ENCODE measurements around the gene DSCAML1.
A peak's percentile ranks its signal among the peaks of the same experiment; 100 is the strongest.

DSCAML1 gene

DNA sequence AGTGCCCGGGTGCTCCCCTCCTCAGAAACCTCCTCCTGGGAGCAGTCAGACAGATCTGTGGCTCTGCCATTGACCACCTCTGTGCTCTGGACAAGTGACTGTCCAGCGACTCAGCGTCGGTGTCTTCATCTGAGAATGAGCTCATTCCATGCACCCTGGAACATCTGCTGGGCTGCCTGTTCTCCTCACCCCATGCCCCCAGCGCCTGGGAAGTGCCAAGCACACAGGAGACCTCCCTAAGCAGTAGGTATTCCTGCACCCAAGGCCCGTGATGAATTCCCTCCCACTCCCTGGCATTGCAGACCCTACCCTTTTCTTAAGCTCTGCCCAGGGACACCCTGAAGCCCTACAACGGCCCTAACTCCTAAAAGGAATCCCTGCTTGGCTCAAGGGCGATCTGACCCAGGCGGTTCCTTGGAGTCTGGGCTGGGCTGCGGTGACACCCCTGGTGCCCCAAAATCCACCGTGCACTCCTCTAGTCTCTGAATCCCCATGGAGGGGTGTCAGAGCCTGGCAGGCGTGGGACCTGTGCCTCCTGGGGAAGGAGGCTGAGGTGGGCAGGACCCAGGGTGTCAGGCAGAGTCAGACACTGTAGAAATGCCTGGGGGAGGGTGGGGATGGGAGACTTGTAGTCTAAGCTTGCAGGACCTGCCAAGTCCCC, 377.4 kb downstream of the DSCAML1 start:
- H3K4me3 Mint-ChIP-seq = no peak overlapping the region
- TF ChIP-seq, protein P1, sequence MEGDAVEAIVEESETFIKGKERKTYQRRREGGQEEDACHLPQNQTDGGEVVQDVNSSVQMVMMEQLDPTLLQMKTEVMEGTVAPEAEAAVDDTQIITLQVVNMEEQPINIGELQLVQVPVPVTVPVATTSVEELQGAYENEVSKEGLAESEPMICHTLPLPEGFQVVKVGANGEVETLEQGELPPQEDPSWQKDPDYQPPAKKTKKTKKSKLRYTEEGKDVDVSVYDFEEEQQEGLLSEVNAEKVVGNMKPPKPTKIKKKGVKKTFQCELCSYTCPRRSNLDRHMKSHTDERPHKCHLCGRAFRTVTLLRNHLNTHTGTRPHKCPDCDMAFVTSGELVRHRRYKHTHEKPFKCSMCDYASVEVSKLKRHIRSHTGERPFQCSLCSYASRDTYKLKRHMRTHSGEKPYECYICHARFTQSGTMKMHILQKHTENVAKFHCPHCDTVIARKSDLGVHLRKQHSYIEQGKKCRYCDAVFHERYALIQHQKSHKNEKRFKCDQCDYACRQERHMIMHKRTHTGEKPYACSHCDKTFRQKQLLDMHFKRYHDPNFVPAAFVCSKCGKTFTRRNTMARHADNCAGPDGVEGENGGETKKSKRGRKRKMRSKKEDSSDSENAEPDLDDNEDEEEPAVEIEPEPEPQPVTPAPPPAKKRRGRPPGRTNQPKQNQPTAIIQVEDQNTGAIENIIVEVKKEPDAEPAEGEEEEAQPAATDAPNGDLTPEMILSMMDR (IDR thresholded peaks at IDR 0.05) = no peak
- no peak overlapping the region for H3K27ac Mint-ChIP-seq
- H3K27me3 Mint-ChIP-seq (ENCODE audit: low read depth, poor library complexity) = peaks cover 42% of the 10 kb centered on the region
- H3K4me1 Mint-ChIP-seq = peaks cover 16% of the 10 kb centered on the region
- no peaks in the 10 kb centered on the region for H3K36me3 Mint-ChIP-seq (ENCODE audit: low read depth)
- DNase-seq = no peak
- H3K9me3 Mint-ChIP-seq = no peaks in the 10 kb centered on the region

DNA sequence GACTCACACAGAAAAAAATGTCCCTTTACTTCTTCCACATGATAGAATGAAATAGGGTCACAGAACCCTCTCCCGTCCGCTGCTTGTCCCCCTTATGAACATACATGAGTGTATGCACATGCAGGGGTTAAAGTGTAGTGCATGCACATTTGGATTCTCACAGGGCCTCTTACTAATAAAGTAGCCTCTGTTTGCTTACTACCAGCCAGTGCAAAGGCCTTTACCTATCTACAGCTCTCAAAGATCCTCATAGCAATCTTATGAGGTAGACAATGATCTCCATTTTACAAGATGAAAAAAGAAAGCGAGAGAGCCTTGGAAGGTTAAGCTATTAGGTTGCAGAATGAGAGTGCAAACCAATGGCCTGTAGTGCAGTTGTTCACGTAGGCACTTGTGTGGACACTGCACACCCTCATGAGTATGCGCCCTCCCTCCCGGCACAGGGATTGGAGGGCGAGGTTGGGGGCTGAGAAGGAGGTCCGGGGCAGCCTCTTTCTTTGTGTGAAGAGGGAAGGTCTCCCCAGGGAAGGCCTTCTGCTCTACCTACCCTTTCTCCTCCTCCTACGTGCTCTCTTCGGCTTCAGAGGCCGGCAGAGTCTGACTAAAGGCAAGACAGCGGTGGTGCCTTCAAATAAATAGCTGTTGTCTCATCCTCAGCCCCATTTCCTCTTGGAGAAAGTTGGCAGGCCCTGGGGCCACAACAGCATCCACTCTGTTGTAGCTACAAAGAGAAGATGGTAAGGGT, 378.1 kb downstream of the DSCAML1 start:
- H3K9me3 Mint-ChIP-seq = no peaks in the 10 kb centered on the region
- H3K27ac Mint-ChIP-seq = no peak overlapping the region
- H3K36me3 Mint-ChIP-seq (ENCODE audit: low read depth) = peaks cover under 1% of the 10 kb centered on the region
- H3K27me3 Mint-ChIP-seq (ENCODE audit: low read depth, poor library complexity) = peaks cover 39% of the 10 kb centered on the region
- DNase-seq = no peak
- no peak overlapping the region for H3K4me3 Mint-ChIP-seq
- peaks cover 16% of the 10 kb centered on the region for H3K4me1 Mint-ChIP-seq
- TF ChIP-seq, protein P1 (IDR thresholded peaks at IDR 0.05) = no peak

DNA sequence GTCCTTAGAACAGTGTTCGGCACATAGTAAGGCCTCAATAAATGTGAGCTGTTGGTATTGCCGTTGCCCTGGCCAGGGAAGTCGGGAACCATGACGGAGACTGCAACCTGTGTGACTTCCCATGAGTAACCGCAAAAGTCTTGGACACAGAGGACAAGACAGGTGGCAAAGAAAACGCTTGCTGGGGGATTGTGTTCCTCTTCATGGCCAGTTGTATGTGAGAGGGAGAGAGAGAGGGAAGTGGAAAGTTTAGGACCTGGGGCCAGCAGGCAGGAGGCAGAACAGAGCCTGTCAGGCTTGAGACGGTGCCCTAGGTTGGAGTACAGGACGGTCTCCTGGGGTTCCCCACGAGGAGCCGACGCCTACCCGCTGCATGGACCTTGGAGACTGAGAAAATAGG, 379.2 kb downstream of the DSCAML1 start:
- Mint-ChIP-seq H3K27me3 (ENCODE audit: low read depth, poor library complexity) (peaks cover 33% of the 10 kb centered on the region), H3K4me1 (peaks cover 20% of the 10 kb centered on the region), H3K4me3 (no peak overlapping the region), H3K36me3 (ENCODE audit: low read depth) (peaks cover 9% of the 10 kb centered on the region), H3K9me3 (no peaks in the 10 kb centered on the region), H3K27ac (no peak overlapping the region)
- TF ChIP-seq, protein P1 (IDR thresholded peaks at IDR 0.05) = no peak
- DNase-seq = no peak

DNA sequence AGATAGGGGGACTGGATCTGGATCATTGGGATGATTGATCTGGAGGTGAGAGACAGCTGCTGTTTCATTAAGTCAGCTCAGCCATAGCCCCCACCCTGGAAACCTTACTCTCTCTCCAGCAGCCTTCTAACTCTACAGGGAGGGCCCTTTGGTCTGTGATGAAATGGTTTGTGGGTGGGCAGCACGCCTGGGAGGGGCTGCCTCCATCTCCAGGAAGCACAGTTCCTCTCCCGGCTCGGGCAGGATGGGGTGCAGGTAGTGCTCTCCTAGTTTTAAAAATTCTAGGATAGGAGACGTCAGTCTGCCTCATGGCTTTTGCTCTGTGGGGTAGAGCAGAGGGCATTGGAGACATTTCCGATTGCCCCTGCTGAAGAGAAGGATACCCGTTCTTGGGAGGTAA, 379.7 kb downstream of the DSCAML1 start:
- Mint-ChIP-seq H3K27me3 (ENCODE audit: low read depth, poor library complexity) (peaks cover 28% of the 10 kb centered on the region), H3K27ac (no peak overlapping the region)

DNA sequence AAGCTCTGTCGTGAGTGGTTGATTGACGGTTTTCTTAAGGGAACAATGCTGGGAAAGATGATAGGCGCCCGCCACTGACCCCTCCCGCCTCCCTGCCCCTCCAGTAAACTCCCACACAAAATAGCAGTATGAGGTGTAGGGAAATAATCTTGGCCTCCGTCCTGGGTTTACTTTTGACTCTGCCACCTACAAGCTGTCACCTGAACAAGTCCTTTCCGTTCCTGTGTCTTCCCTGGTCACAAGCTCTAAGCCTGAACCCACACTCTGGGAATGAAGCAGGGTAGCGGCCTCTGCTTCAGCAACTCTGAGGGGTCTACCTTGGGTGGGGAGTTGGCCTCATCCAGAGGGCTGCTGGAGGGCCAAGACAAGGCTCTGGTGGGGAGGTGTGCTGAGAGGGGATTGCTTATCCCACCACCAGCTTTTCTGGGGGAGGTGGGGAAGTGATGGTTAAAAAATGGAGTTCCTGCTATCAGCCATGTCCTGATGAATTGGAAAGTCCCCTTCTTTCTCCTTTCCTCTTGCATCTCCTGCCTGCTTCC, 381.6 kb downstream of the DSCAML1 start:
- Mint-ChIP-seq H3K4me3 (no peak overlapping the region), H3K27ac (peak overlapping the region; percentile 26), H3K9me3 (no peaks in the 10 kb centered on the region), H3K27me3 (ENCODE audit: low read depth, poor library complexity) (peaks cover 20% of the 10 kb centered on the region), H3K4me1 (peaks cover 17% of the 10 kb centered on the region), H3K36me3 (ENCODE audit: low read depth) (peaks cover 13% of the 10 kb centered on the region)
- TF ChIP-seq, protein P1 (IDR thresholded peaks at IDR 0.05) = no peak
- DNase-seq = no peak

More for the DNA sequence above, 379.7 kb downstream of the DSCAML1 start:
- Mint-ChIP-seq H3K4me1 (peaks cover 25% of the 10 kb centered on the region), H3K4me3 (no peak overlapping the region), H3K36me3 (ENCODE audit: low read depth) (peaks cover 9% of the 10 kb centered on the region), H3K9me3 (no peaks in the 10 kb centered on the region)
- TF ChIP-seq, protein P1 (IDR thresholded peaks at IDR 0.05) = no peak
- DNase-seq = no peak
